ENCODE results near the gene FBXL4. TPM values are rescaled to one million over a fixed set of nuclear protein-coding genes. Genes with fewer than 3 reads are reported as not detected.

FBXL4 gene
- total RNA-seq, 2 experiments from 2014 or later, result 16.4 to 17.5 TPM

- H3K4me1 Mint-ChIP-seq (ENCODE audit: low read depth), result peaks cover 35% of the 10 kb centered on the region
- no peak for TF ChIP-seq CTCF (IDR thresholded peaks at IDR 0.05)
- H3K4me3 Mint-ChIP-seq, result peak within 1 kb of the TSS; percentile 75
- peaks cover 3% of the 10 kb centered on the region for H3K36me3 Mint-ChIP-seq (ENCODE audit: low read depth)
- ATAC-seq (peak; percentile 78), DNase-seq (peak; percentile 75)
- H3K27me3 Mint-ChIP-seq, result peaks cover 78% of the 10 kb centered on the region
- H3K27ac Mint-ChIP-seq, result no peak within 1 kb of the TSS
- ChIA-PET CTCF (no interaction called here), POLR2A (no interaction called here)
- intact Hi-C loops (cut with micrococcal nuclease), result loop anchor here (5.0 kb wide), 1 partner anchor 778 kb away; no protein-coding TSS in a partner anchor
- no peaks in the 10 kb centered on the region for H3K9me3 Mint-ChIP-seq
These were observed 113.4 kb downstream of the FBXL4 start, which contains the start of gene POU3F2 for GRCh38 chr6:98834060-98835031. Gene POU3F2, plus strand, starts transcription at chr6:98834574. Its CDS starts 300 bp downstream, at chr6:98834874.

- TF ChIP-seq CTCF (IDR thresholded peaks at IDR 0.05), result no peak
- intact Hi-C loops (cut with micrococcal nuclease), result loop anchor here (5.0 kb wide), 1 partner anchor 779 kb away; no protein-coding TSS in a partner anchor
- ChIA-PET CTCF (interaction anchor here (1.4 to 2.0 kb wide), 2 partner anchors 12 to 13 kb away, joined by 4 to 5 read pairs; no protein-coding TSS in a partner anchor), POLR2A (no interaction called here)
- H3K36me3 Mint-ChIP-seq (ENCODE audit: low read depth), result peaks cover 3% of the 10 kb centered on the region
- peaks cover 80% of the 10 kb centered on the region for H3K27me3 Mint-ChIP-seq
- peaks cover 40% of the 10 kb centered on the region for H3K4me1 Mint-ChIP-seq (ENCODE audit: low read depth)
- DNase-seq (peak; percentile 43), ATAC-seq (peak; percentile 10)
- peak overlapping the region; percentile 75 for H3K4me3 Mint-ChIP-seq
- H3K9me3 Mint-ChIP-seq, result no peaks in the 10 kb centered on the region
- H3K27ac Mint-ChIP-seq, result no peak overlapping the region
These were observed 114.3 kb downstream of the FBXL4 start for GRCh38 chr6:98833307-98834059.

GRCh38 chr6:98833057-98833306 is 114.8 kb downstream of the FBXL4 start:
- POLR2A ChIA-PET, result no interaction called here
- Mint-ChIP-seq H3K36me3 (ENCODE audit: low read depth) (peaks cover 3% of the 10 kb centered on the region), H3K4me1 (ENCODE audit: low read depth) (peaks cover 44% of the 10 kb centered on the region), H3K9me3 (no peaks in the 10 kb centered on the region), H3K27me3 (peaks cover 81% of the 10 kb centered on the region), H3K27ac (no peak overlapping the region), H3K4me3 (peak overlapping the region; percentile 75)
- ATAC-seq, result peak; percentile 32
- CTCF ChIA-PET, result interaction anchor here (1.4 to 2.0 kb wide), 2 partner anchors 12 to 14 kb away, joined by 4 to 5 read pairs; no protein-coding TSS in a partner anchor
- intact Hi-C loops (cut with micrococcal nuclease), result loop anchor here (5.0 kb wide), 1 partner anchor 779 kb away; no protein-coding TSS in a partner anchor
- peak; percentile 50 for DNase-seq
- TF ChIP-seq CTCF (IDR thresholded peaks at IDR 0.05), result no peak

- Mint-ChIP-seq H3K4me3 (peak overlapping the region; percentile 75), H3K27ac (no peak overlapping the region), H3K9me3 (no peaks in the 10 kb centered on the region), H3K27me3 (peaks cover 78% of the 10 kb centered on the region), H3K36me3 (ENCODE audit: low read depth) (peaks cover 3% of the 10 kb centered on the region), H3K4me1 (ENCODE audit: low read depth) (peaks cover 44% of the 10 kb centered on the region)
- CTCF ChIA-PET, result interaction anchor here (1.4 to 2.0 kb wide), 2 partner anchors 13 to 14 kb away, joined by 4 to 5 read pairs; no protein-coding TSS in a partner anchor
- POLR2A ChIA-PET, result no interaction called here
- no peak for TF ChIP-seq CTCF (IDR thresholded peaks at IDR 0.05)
- intact Hi-C loops (cut with micrococcal nuclease), result loop anchor here (5.0 kb wide), 1 partner anchor 780 kb away; no protein-coding TSS in a partner anchor
- DNase-seq, result no peak
- ATAC-seq, result no peak
These were observed 115.3 kb downstream of the FBXL4 start for GRCh38 chr6:98832284-98833056.
